Ramos (cell line): ENCODE data around the gene ADAMTSL1.

ENCODE experiments used
- in situ Hi-C: fragments of 300-500 bp; cut with MboI; formaldehyde crosslinking; loops from one replicate; pipeline ENCODE4 v1.14.3; 2022; ENCODE audit warnings: low sequenced_read_pairs; ENCODE audit not compliant: unreplicated experiment

The ADAMTSL1 gene

DNA sequence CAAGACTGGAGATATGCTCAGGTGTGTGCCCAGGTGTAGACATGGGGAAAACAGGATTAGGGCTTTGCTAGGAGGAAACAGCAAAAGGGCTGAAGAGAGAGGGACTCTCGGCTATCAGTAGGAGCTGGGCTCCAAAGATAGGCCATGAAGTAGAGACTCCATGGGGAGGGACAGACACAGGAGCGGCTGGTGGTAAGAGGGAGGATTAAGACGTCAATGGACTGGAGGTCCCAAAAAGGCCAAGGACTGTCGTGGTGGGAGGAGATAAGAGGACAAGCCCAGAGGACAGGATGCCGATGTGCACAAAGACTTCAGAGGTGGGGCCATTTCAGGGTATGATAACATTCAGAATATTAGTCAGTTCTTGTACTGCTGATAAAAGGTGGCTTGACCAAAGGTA, 466.0 kb downstream of the ADAMTSL1 start:
- in situ Hi-C loops = no loop called here

DNA sequence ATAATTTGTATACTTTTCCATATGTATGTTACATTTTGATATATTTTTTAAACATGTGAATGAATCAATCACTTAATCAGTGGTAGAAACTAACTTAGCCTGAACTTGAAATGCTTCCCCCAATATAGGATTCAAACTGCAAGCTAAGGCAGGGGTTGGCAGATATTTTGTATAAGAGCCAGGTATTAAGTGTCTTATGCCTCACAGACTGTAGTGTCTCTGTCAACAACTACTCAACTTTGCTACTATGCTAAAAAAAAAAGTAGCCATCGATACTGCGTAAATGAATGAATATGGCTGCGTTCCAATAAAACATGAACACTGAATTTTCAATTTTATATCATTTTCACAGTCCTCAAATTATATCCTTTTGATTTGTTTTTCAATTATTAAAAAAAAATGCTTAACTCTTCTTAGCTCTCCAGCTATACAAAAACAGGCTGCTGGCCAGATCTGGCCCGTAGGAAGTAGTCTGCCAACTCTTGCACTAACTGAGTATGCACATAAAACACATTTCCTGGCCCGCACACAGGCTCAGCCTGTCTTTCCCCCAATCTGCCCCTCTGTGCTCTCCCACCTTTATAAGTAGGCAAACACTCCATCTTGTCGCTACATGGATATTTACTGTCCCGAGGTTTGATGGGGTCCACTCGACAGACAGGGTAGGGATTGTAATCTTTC, 467.2 kb downstream of the ADAMTSL1 start:
- in situ Hi-C loops = no loop called here

DNA sequence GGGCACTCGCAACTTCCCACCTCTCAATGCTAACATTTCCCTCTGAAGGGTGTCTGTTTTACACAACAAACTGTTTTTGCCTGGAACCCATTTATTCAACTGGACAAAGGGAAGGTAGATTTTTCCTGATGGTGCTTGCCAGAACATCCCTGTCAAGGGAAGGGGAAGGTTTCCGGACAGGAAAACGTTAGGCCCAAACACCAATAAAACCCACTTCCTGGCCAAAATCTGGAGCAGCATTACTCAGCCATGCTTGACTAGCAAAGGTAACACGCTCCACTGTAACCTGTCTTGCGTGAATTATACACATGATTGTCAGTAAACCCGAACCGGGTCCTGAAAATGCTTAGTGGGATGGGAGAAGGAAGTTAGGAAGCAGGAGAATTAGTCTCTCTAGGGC, 468.8 kb downstream of the ADAMTSL1 start:
- in situ Hi-C loops = no loop called here

DNA sequence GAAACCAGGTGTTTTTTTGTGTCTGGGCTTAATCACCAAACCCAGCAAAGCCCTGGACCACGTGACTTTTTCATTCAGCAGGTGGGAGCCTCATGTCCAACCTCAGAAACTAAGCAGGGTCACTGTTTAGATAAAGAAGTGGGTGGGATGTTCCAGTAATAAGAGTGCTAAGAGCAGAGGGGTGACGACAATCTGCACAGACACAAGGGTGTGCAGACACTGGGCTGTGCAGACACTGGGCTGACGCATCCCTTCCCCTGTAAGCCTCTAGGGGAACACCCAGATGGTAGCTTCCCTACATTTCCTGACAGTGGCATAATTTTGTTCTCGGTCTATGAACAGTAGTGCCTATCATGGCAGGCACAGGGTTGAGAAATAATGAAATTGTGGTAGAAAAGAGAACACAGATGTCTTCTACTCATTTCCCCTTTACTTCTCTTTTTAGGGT, 474.0 kb downstream of the ADAMTSL1 start:
- in situ Hi-C loops = no loop called here

DNA sequence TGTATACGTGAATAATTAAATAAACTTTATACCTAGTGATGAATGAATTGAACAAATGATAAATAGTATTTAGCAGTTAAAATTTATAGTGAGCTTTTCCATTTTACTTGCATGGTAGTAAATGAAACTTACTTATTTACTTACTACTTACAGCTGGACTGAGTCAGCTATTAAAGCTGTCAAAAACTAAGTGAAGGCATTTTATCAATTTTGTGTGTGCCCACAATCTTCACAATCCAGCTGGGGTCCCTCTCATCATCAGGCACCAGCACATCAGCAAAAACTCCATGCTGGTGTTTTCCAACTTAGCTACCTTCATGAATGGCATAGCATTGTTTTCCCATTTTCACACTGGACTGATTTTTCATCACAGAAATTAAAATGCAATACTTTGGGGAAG, 478.0 kb downstream of the ADAMTSL1 start:
- in situ Hi-C loops = no loop called here

DNA sequence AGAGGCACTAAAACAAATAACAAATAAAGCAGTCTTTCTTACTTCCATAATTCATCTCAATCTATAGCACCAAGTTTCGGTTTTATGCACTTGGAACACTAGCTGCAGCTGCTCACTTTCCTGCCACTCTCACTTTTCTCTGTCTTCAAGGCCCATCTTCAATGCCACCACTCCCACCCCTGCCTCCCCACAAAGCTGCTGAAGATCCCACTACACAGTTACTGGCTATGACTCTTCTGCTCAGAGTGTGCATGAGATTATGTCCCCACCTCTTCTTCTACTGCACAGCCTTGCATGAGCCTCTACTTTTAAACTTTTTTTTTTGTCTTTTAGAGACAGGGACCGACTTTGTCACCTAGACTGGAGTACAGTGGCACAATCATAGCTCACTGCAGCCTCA, 481.7 kb downstream of the ADAMTSL1 start:
- in situ Hi-C loops = no loop called here
